Kidney (tissue), 14 donors: Measurements from ENCODE around the gene LAMB3. TPM values are rescaled to one million over a fixed set of nuclear protein-coding genes. Genes with fewer than 3 reads are reported as not detected.

Experiments
- DNase-seq, 5 donors: peaks; one replicate each; pipeline ENCODE4 v3.0.0-alpha.2; 2013 to 2020
- FAIRE-seq: peaks from 2 replicates; lab custom pipeline; 2012; peaks lifted over from hg19 to GRCh38; lab: Jason Lieb, UNC
- H3K27ac ChIP-seq, 2 donors: one replicate each; pipeline ENCODE4 v1.7.0; 2013; ENCODE audit warnings: low read depth in 2 of 2, low read length in 2 of 2, inconsistent platforms in 1 of 2
- H3K27me3 ChIP-seq: one replicate; pipeline ENCODE4 v1.7.1; 2013; ENCODE audit warnings: low read length, inconsistent platforms; ENCODE audit not compliant: control insufficient read depth, insufficient read depth
- H3K36me3 ChIP-seq, 3 donors: one replicate each; pipeline versions ENCODE4 v1.7.0 to v1.7.1; 2013; ENCODE audit warnings: low read length in 3 of 3, control low read depth in 1 of 3, inconsistent platforms in 1 of 3; ENCODE audit not compliant: insufficient read depth in 3 of 3, control insufficient read depth in 2 of 3
- H3K4me1 ChIP-seq, 3 donors: one replicate each; pipeline versions ENCODE4 v1.7.0 to v1.7.1; 2013; ENCODE audit warnings: low read length in 3 of 3, inconsistent platforms in 1 of 3, low read depth in 1 of 3; ENCODE audit not compliant: control insufficient read depth in 2 of 3, insufficient read depth in 2 of 3
- H3K4me3 ChIP-seq, 3 donors: one replicate each; pipeline versions ENCODE4 v1.7.0 to v1.8.1; 2013; ENCODE audit warnings: low read length in 3 of 3, control low read depth in 1 of 3, inconsistent platforms in 1 of 3
- H3K9ac ChIP-seq, 3 donors: one replicate each; pipeline versions ENCODE4 v1.7.0 to v1.7.1; 2013; ENCODE audit warnings: low read length in 3 of 3, control low read depth in 1 of 3, inconsistent platforms in 1 of 3
- H3K9me3 ChIP-seq, 3 donors: one replicate each; pipeline versions ENCODE4 v1.7.0 to v1.7.1; 2013; ENCODE audit warnings: low read length in 3 of 3, control low read depth in 1 of 3, inconsistent platforms in 1 of 3; ENCODE audit not compliant: control insufficient read depth in 2 of 3, insufficient read depth in 1 of 3
- CTCF ChIP-seq: IDR thresholded peaks from 3 replicates; pipeline ENCODE4 v1.5.1; 2012; ENCODE audit warnings: mild to moderate bottlenecking, moderate library complexity, borderline replicate concordance; ENCODE audit not compliant: insufficient read depth; ENCODE audit errors: extremely low read depth
- intact Hi-C: fragments of 100-400 bp; cut with DNase I; formaldehyde crosslinking; loops from one replicate; pipeline ENCODE4 v1.11.1; 2022
- polyA plus RNA-seq: library from polyadenylated mRNA; stranded (reverse); fragments of 350-450 nt; fragmentation: Illumina TruSeq; extraction: RNeasy Lipid Tissue Mini Kit (QIAGEN cat#74804); gene quantifications from one replicate; pipeline ENCODE4 v1.2.3, GENCODE V29; 2014; ENCODE audit warnings: low read depth, low replicate concordance; ENCODE audit not compliant: insufficient read depth
- total RNA-seq: library from RNA; stranded (reverse); fragmentation: NEBNext Ultra II Directional; extraction: Animal tissue kit (Norgen Biotek cat#: 25700); gene quantifications from one replicate; pipeline ENCODE4 v1.2.1, GENCODE V29; 2021
- donor health status: control.
- donor health status: control.
- donor health status: control.
- donor health status: control.
- donor health status: control.
- donor health status: DM: yes; HTN: yes; CAD: no.
- donor health status: Normal renal cell carcinoma (clear cell type).

LAMB3 gene
- total and polyA plus RNA-seq, 2 donors from 2014 or later, result 2.5 to 59.7 TPM

- TF ChIP-seq CTCF, result no peak
- peak; percentile 79 to 89 (median 84) for DNase-seq
- FAIRE-seq, result no peak
These were observed 66.6 kb downstream of the LAMB3 start for GRCh38 chr1:209585672-209586071.

GRCh38 chr1:209585197-209585596 lies 67.0 kb downstream of the LAMB3 start:
- TF ChIP-seq CTCF, result no peak
- no peaks in the 10 kb centered on the region for H3K9me3 ChIP-seq
- intact Hi-C loops, result no loop called here
- no peak for FAIRE-seq
- peak overlapping the region in 2 of 3 donors; percentile 50 to 59 for H3K4me3 ChIP-seq
- peak overlapping the region in 2 of 3 donors; percentile 18 to 37 for H3K9ac ChIP-seq
- H3K36me3 ChIP-seq, result no peaks in the 10 kb centered on the region
- H3K4me1 ChIP-seq, result peaks cover 0 to 14% (median 6%) of the 10 kb centered on the region in 3 donors
- H3K27me3 ChIP-seq, result no peaks in the 10 kb centered on the region
- DNase-seq, result no peak
- no peak overlapping the region for H3K27ac ChIP-seq

More at GRCh38 chr1:209585672-209586071, 66.6 kb downstream of the LAMB3 start:
- intact Hi-C loops, result no loop called here
- H3K4me3 ChIP-seq, result peak overlapping the region in 2 of 3 donors; percentile 50 to 59
- H3K36me3 ChIP-seq, result no peaks in the 10 kb centered on the region
- peak overlapping the region in 1 of 3 donors; percentile 37 for H3K9ac ChIP-seq
- no peaks in the 10 kb centered on the region for H3K27me3 ChIP-seq
- H3K27ac ChIP-seq, result no peak overlapping the region
- H3K4me1 ChIP-seq, result peaks cover 0 to 14% (median 6%) of the 10 kb centered on the region in 3 donors
- no peaks in the 10 kb centered on the region for H3K9me3 ChIP-seq

GRCh38 chr1:209584231-209584672 lies 68.0 kb downstream of the LAMB3 start:
- peak overlapping the region; percentile 56 to 64 (median 59) for H3K4me3 ChIP-seq
- H3K27me3 ChIP-seq, result no peaks in the 10 kb centered on the region

More at GRCh38 chr1:209584231-209584672, 68.0 kb downstream of the LAMB3 start:
- Histone ChIP-seq H3K4me1 (peaks cover 0 to 14% (median 6%) of the 10 kb centered on the region in 3 donors), H3K9ac (peak overlapping the region in 2 of 3 donors; percentile 37 to 38), H3K36me3 (no peaks in the 10 kb centered on the region), H3K9me3 (no peaks in the 10 kb centered on the region), H3K27ac (no peak overlapping the region)
- intact Hi-C loops, result no loop called here
- no peak for FAIRE-seq
- no peak for TF ChIP-seq CTCF
- DNase-seq, result no peak
